Measurements from ENCODE around the gene CSPG4.
"Not testable (repeated sequence)": the region's sequence is repeated elsewhere in the genome, so short reads cannot be mapped to it uniquely, and the experiment has no call there.

Gene CSPG4

GRCh38 chr15:75739791-75740190 lies 27.1 kb upstream of the CSPG4 start:
- no peak for DNase-seq

DNA sequence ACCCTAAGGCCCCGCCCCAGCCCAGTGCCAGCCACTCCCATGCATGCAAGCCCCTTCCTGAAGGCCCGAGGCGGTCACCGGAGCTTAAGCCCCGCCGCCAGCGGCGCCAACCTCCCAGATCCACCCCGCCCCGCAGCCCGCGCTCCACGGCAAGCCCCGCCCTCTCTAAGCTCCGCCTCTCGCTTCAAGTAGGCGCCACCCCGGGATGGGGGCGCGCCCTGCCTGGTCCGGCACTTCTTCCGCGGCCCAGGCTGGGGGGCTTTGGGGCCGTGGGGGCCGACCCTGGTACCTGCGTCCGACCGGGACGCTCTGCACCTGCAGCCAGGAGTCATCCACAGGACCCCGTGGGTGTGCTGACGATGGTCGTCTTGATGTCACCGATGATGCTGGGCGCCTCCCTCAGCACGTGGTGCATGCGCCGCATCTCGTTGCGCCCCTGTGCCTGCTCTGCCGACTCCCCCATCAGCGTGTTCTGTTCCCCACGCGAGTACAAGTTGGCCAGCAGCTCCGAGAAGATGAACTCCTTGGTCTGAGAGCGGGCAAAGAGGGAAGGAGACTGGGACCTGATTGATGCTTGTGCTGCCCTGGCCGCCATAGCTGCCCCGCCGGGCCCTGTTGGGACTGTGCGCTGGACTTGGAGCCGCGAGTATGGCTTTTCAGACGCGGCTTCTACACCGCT lies 26.1 kb upstream of the CSPG4 start:
- DNase-seq, result peak; percentile 92

- no peak for DNase-seq
These were observed 25.5 kb upstream of the CSPG4 start for GRCh38 chr15:75738014-75738646.

DNA sequence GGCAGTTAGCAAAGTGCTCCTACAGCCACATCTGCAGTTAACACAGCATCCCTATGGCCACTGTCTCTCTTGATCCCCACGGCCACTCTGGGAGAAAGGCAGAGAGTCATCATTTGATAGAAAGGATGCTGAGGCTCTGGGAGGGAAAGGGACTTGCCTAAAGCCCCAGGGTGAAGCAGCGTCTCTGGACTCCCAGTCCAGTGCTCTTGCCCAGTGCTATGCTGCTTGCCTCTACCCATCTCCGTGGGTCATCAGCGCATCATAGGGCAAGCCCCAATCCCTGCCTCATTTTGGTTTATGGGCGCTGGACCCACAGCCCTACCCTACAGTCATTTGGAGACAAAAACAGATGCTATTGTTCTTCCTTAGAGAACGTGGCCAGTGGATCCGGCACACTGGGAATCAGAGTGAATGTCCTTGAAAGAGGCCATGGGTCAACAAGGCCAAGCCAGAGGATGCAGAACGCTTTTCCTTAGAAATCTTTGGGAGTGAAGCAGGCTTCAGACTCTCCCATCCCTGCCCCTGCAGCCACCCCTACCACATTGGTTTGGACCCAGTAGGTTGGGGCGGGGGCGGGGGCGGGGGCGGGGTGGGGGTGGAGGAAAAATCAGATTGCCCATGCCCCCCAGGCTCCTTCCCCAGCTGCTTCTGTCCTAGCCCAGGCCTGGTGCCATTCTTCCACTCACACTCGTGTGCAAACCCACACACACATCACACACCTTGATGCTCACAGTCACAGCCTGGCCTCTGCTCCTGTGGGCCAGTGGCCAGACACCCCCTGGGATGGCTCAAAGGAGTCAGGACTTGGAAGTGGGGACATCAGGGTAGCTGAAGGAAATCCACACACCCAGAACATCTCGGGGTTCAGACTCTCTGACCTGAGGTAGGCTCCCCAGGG lies 24.7 kb upstream of the CSPG4 start:
- not testable (repeated sequence) for DNase-seq

- DNase-seq, result no peak
These were observed 23.6 kb upstream of the CSPG4 start for GRCh38 chr15:75736256-75736655.

GRCh38 chr15:75734861-75735760 lies 22.5 kb upstream of the CSPG4 start:
- not testable (repeated sequence) for DNase-seq

- DNase-seq, result no peak
These were observed 21.4 kb upstream of the CSPG4 start for GRCh38 chr15:75733761-75734651.

DNA sequence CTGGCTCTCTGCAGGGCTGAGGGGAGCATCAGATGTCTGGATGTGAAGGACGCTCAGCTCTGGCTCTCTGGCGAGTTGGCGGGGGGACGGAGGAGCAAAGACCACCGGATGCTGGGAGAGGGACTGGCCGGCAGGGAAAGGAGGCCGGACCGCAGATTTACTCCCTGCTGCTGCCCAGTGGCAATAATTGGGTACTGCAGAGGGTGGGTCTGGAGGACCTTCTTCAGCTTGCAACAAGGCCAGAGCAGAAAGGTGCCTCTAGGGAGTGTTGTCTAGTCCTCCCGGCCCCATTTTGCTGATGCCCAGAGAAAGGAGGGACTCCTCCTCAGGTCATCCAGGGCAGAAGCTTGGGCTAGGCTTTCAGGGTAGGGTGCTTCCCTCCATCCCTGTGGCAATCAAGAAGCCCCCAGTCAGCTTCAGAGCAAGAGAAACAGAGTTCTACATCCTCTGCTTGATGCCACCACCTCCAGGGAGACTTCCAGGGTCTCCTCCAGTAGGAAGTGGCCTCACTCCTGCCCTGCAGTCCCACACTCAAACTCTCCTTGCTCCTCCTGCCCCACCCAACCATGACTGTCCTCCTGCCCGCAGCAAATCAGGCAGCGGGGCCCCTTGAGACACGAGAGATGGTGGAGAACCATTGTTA lies 20.3 kb upstream of the CSPG4 start:
- DNase-seq, result peak; percentile 56

GRCh38 chr15:75732177-75732808 lies 19.6 kb upstream of the CSPG4 start:
- no peak for DNase-seq

DNA sequence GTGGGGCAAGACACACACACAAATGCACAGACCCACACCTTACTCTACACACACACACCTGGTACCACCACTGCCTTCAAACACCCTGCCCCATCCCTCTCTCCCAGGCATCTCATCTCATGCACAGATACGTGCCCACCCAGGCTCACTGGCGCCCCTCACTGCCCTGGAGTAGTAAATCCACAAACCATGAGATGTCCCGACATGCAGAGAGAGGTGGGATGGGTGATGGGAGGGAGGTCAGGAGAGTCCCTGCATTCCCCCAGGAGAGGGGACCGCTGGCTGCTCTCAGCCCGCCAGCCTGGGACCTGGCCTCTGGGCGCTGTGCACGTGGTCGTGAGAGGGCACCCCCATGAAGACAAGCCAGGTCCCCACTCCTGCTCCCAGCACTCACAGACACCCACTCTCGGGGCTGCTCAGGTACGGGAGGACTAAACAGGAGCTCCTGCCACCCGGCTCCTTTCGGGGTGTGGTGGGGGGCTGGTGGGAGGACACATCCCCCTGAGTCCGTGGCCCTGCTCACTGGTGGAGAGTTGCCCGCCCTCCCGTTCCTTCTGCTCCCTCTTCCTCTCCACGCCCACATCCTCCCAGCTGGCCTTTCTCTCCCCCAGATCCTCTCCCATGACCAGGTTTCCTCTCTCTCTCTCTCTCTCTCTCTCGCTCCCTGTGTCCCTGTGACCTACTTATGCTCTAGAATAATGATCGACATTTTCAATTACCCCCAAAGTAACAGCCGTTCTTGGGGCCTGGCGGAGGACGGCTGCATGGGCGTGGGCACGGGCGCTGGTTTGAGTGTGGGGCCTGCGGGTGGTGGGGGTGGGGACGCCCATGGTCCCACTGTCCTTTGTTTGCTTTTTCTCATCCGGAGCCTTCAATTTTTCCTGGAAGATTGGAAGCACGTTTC lies 18.9 kb upstream of the CSPG4 start:
- peak; percentile 56 for DNase-seq

DNA sequence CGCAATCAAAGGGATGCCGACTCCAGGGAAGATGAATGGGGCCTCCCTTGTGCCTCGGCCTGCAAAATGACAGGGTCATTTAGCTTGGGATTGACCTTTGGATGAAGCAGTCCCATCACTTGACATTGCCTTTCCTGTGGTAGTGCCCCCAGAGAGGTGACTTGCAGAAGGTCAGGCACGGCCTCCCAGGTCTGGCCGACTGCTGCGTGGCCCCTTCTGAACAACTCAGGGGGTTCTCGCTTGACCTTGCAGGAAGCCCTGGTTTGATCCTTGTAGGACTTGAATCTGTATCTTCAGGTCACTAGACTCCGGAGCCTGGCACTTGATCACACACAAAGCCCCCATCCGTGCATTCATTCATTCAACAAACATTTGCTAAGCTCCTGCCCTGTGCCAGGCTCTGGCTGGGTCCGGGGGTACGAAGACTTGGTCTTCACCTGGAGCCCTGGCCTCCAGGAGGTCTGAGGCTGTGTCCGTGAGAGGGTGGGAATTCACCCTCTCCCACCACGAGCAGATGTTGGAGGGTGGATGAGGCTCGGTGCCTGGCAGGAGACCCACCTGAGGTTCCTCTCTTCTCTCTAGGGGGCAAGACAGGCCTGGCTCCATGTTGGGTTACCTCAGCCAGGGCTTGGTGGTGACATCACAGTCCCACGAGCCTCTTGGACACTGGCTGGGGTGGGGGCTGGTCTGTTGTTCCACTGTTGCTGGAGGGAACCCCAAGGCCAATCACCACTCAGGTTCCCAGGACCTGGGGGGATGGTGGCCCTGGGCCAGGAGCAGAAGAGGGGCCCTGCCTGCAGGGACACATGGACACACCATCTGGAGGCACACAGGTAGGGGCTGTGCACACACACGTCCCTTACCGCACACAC lies 18.0 kb upstream of the CSPG4 start:
- not testable (repeated sequence) for DNase-seq

DNA sequence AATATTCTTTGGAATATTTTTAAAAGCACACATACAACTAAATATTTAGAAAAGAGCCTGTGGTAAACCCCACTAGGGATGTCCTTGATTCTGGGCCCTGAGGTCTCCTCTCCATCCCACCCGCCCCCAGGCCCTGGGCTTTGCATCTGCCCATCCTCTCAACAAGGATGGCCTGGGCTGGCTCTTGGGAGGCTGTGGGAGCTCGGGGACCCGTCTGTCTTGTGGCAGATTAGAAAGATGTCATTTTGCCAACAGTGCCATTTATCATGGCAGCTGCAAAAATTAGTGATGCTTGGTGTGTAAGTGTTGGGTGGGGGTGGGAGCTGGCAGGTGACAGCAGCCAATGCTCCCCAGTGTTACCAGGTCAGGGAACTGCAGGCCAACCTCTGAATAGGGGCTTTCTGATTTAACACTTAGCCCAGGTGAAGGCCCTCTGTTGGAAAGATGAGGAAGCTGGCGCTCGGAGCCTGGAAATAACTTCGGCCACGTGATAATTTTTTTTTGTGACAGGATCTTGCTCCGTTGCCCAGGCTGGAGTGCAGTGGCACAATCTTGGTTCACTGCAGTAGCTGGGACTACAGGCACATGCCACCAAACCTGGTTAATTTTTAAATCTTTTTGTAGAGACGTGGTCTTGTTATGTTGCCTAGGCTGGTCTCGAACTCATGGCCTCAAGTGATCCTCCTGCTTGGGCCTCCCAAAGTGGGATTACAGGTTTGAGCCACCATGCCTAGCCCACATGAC lies 16.9 kb upstream of the CSPG4 start:
- no peak for DNase-seq

DNA sequence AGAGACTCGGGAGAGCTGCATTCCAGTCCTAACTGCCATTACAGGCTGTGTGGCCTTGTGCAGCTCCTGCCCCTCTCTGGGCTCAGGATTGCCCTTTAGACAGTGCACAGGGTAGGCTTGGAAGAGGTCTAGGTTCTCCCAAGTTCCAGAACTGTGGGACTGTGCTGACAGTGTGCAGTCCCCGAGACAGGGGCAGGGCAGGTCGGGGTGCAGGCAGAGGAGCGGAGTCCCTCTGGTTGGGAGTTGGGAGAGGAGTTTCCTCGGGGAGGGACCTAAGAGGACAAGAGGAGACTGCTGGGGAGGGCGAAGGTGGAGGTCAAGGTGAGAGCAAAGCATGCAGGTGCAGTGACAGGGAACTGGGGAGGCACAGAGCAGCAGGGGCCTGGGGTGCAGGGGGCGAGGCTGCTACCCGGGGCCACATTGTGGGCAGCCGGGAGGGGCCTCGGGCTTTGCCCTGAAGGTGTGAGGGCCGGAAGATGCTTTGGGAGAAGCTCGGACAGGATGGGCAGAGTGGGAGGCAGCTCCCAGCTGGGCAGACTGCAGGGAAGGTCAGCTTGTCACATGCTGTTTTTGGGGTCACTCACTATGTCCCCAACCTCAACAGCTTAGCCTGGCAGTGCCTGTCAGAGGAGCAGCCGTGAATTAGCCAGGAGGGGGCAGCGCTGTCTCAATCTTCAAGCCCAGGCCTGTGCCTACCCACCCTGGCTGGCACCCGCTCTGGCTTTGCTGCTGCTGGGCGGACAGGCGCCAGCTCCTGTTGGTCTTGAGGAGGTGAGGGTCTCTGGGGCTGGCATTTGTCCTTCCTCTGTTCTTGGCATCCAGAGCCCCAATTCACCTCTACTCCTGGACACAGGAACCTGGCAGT lies 15.4 kb upstream of the CSPG4 start:
- DNase-seq, result no peak

DNA sequence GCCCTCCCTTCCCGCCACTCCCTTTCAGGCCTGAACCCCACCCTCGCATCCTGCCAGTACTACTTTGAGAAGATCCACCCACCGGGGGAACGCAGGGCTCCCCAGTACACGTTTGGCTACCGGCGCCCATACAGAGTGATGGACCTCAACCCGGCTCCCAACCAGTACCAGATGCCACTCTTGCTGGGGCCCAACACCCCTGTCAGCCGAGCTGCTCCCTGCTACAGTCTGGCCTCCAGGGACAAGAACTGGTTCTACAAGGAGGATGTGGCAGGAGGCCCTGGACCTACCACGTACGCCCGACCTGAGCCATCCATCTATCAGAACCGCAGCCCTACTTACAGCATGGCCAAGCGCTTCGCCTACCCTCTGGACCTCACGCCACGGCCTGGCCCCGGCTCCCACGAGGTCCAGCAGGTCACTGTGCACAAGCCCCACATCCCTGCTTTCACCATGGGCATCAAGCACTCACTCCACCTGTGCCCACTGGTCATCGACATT lies 14.4 kb upstream of the CSPG4 start:
- no peak for DNase-seq

DNA sequence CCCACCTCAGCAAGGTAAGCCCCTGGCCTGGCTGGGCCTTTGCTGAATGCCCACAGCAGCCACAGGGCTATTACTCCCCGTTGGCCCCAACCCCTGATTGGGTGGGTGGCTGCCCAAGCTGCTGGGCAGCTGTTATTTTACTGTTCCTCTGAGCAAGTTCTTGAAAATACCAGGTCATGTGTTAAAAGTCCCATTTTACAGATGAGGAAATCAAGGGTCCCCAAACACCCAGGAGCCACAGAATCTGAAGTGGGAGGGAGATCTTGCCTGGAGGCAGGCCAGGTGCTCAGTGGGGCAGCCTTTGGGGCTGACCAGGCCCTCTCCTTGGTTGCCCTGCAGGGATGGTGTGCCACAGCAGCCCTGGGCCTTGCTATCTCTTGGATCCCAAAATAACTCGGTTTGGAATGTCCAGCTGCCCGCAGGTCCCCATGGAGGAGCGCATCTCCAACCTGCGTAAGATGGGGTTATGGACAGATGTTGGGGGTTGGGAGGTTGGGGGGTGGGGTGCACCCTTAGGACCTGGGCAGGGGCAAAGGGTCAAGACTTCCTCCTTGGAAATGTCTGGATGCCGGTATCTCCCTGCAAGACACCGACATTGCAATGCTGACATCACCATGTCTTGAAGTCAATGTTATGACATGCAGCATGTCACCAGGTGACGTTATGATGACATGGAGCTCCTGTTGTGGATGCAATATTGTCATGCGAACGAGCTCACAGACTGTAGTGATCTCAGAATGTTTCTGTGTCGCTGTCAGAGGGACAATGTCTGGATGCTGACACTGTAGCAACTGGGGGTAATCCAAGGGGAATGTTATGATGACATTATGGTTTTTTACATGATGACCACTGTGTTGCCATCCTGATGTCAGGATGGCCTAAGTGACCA lies 13.3 kb upstream of the CSPG4 start:
- no peak for DNase-seq
